OCI-LY1 (cell line): ENCODE measurements around the gene C16orf95.

Experiments
- H2AFZ ChIP-seq: fragments of 200-600 bp; sonication (generic), shearing (Covaris generic); 2 replicates; pipeline ENCODE4 v1.6.0; 2014; ENCODE audit warnings: antibody characterized with exemption, mild to moderate bottlenecking, low read length
- H3F3A ChIP-seq: fragments of 200-600 bp; sonication (generic), shearing (Covaris generic); 2 replicates; pipeline ENCODE4 v1.6.0; 2014; ENCODE audit warnings: mild to moderate bottlenecking, antibody characterized with exemption, low read length, moderate library complexity; ENCODE audit not compliant: insufficient read depth
- H3K27ac ChIP-seq: fragments of 200-600 bp; sonication (generic); 2 replicates; pipeline ENCODE4 v1.5.1; 2014; ENCODE audit warnings: low read length, mixed run types, mild to moderate bottlenecking, low read depth; ENCODE audit not compliant: poor library complexity, severe bottlenecking
- H3K27me3 ChIP-seq: fragments of 200-600 bp; sonication (generic); 2 replicates; pipeline ENCODE4 v1.6.0; 2014; ENCODE audit warnings: antibody characterized with exemption, mild to moderate bottlenecking, low read length, moderate library complexity; ENCODE audit not compliant: insufficient read depth
- H3K36me3 ChIP-seq: fragments of 200-600 bp; sonication (generic); 2 replicates; pipeline ENCODE4 v1.6.1; 2014; ENCODE audit warnings: mild to moderate bottlenecking, antibody characterized with exemption, low read length, moderate library complexity, mixed read lengths; ENCODE audit not compliant: insufficient read depth
- H3K4me1 ChIP-seq: fragments of 200-600 bp; sonication (generic); 2 replicates; pipeline ENCODE4 v1.5.1; 2014; ENCODE audit warnings: mild to moderate bottlenecking, low read length, moderate library complexity; ENCODE audit not compliant: insufficient read depth, severe bottlenecking
- H3K4me2 ChIP-seq: fragments of 200-600 bp; sonication (generic), shearing (Covaris generic); 2 replicates; pipeline ENCODE4 v1.6.1; 2014; ENCODE audit warnings: low read length
- H3K4me3 ChIP-seq: fragments of 200-600 bp; sonication (generic); 2 replicates; pipeline ENCODE4 v1.5.1; 2014; ENCODE audit warnings: low read length, low read depth, mild to moderate bottlenecking, mixed read lengths; ENCODE audit not compliant: poor library complexity, severe bottlenecking
- H3K79me2 ChIP-seq: fragments of 200-600 bp; shearing (Covaris generic); 2 replicates; pipeline ENCODE4 v1.6.1; 2016; ENCODE audit warnings: mixed run types, low read length, mixed read lengths; ENCODE audit not compliant: insufficient read depth
- H3K9ac ChIP-seq: fragments of 200-600 bp; sonication (generic), shearing (Covaris generic); 2 replicates; pipeline ENCODE4 v1.6.1; 2014; ENCODE audit warnings: mild to moderate bottlenecking, low read length, mixed read lengths
- H3K9me2 ChIP-seq: fragments of 200-600 bp; sonication (generic), shearing (Covaris generic); 2 replicates; pipeline ENCODE4 v1.6.1; 2014; ENCODE audit warnings: low read depth, mild to moderate bottlenecking, low read length, mixed read lengths
- H3K9me3 ChIP-seq: fragments of 200-600 bp; shearing (Covaris generic); 2 replicates; pipeline ENCODE4 v1.6.1; 2014; ENCODE audit warnings: low read length, mixed read lengths
- H4K20me1 ChIP-seq: fragments of 200-600 bp; sonication (generic), shearing (Covaris generic); 2 replicates; pipeline ENCODE4 v1.6.0; 2016; ENCODE audit warnings: mild to moderate bottlenecking, low read length; ENCODE audit not compliant: insufficient read depth
- EZH2 ChIP-seq: fragments of 200-600 bp; sonication (generic), shearing (Covaris generic); IDR thresholded peaks from 2 replicates; pipeline ENCODE4 v1.8.0; 2017; ENCODE audit warnings: borderline replicate concordance, mixed run types, mild to moderate bottlenecking, antibody characterized with exemption, low read length, moderate library complexity, mixed read lengths
- TF ChIP-seq, protein P1 (sequence below): fragments of 200-600 bp; sonication (generic), shearing (Covaris generic); IDR thresholded peaks from 2 replicates; pipeline ENCODE4 v1.5.1; 2017; ENCODE audit warnings: mild to moderate bottlenecking, antibody characterized with exemption, low read length, moderate library complexity, mixed read lengths

The C16orf95 gene

GRCh38 chr16:87346517-87347060, 29.4 kb upstream of the C16orf95 start:
- no peaks in the 10 kb centered on the region for H3K27me3 ChIP-seq
- no peak overlapping the region for H3K4me2 ChIP-seq
- H3K36me3 ChIP-seq = peaks cover 44% of the 10 kb centered on the region
- no peaks in the 10 kb centered on the region for H3K9me2 ChIP-seq
- no peak overlapping the region for H3K4me3 ChIP-seq
- H4K20me1 ChIP-seq = no peaks in the 10 kb centered on the region
- no peaks in the 10 kb centered on the region for H3F3A ChIP-seq
- H2AFZ ChIP-seq = no peak overlapping the region
- no peak overlapping the region for H3K9ac ChIP-seq
- no peaks in the 10 kb centered on the region for H3K4me1 ChIP-seq
- no peaks in the 10 kb centered on the region for H3K79me2 ChIP-seq
- TF ChIP-seq, protein P1, sequence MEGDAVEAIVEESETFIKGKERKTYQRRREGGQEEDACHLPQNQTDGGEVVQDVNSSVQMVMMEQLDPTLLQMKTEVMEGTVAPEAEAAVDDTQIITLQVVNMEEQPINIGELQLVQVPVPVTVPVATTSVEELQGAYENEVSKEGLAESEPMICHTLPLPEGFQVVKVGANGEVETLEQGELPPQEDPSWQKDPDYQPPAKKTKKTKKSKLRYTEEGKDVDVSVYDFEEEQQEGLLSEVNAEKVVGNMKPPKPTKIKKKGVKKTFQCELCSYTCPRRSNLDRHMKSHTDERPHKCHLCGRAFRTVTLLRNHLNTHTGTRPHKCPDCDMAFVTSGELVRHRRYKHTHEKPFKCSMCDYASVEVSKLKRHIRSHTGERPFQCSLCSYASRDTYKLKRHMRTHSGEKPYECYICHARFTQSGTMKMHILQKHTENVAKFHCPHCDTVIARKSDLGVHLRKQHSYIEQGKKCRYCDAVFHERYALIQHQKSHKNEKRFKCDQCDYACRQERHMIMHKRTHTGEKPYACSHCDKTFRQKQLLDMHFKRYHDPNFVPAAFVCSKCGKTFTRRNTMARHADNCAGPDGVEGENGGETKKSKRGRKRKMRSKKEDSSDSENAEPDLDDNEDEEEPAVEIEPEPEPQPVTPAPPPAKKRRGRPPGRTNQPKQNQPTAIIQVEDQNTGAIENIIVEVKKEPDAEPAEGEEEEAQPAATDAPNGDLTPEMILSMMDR = no peak
- no peak for TF ChIP-seq EZH2
- H3K9me3 ChIP-seq = no peaks in the 10 kb centered on the region
- no peak overlapping the region for H3K27ac ChIP-seq

DNA sequence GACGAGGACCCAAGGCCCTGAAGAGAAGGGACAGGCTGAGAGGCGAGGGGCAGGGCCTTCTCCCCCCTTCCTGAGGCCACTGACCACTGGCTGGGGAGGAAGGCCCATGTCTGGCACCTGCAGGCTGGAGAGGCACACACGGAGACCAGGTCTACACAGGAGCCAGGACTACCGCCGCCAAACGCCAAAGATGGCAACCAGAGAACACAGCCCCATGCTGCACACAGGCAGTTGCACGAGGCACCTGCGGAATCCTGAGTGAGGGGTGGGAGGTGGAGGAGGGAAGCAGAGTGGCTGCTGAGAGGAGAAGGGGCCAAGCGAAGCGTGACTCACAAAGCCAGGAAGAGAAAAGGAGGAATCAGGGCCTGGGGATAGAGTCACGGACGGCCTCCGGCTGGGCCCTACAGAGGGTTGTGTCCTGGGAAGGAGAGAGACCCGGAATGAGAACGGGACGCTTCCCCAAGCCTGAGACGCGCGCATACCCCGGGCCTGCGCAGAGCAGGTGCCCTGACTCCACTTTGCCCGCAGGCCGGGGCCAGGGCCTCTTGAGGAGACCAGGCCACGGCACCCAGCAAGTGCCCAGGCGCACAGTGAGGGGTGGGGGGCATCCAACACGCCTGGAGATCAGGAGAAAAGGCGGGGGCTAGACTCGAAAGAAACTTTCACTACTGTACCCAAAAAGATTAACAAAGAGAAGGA, 28.7 kb upstream of the C16orf95 start:
- Histone ChIP-seq H2AFZ (no peak overlapping the region), H3K4me1 (no peaks in the 10 kb centered on the region), H3K9me2 (no peaks in the 10 kb centered on the region), H3K27me3 (no peaks in the 10 kb centered on the region), H3F3A (no peaks in the 10 kb centered on the region), H3K79me2 (no peaks in the 10 kb centered on the region), H3K27ac (no peak overlapping the region), H3K36me3 (peaks cover 48% of the 10 kb centered on the region), H4K20me1 (no peaks in the 10 kb centered on the region), H3K4me2 (no peak overlapping the region), H3K9me3 (no peaks in the 10 kb centered on the region), H3K9ac (no peak overlapping the region), H3K4me3 (no peak overlapping the region)
- TF ChIP-seq, protein P1 = no peak
- TF ChIP-seq EZH2 = no peak

DNA sequence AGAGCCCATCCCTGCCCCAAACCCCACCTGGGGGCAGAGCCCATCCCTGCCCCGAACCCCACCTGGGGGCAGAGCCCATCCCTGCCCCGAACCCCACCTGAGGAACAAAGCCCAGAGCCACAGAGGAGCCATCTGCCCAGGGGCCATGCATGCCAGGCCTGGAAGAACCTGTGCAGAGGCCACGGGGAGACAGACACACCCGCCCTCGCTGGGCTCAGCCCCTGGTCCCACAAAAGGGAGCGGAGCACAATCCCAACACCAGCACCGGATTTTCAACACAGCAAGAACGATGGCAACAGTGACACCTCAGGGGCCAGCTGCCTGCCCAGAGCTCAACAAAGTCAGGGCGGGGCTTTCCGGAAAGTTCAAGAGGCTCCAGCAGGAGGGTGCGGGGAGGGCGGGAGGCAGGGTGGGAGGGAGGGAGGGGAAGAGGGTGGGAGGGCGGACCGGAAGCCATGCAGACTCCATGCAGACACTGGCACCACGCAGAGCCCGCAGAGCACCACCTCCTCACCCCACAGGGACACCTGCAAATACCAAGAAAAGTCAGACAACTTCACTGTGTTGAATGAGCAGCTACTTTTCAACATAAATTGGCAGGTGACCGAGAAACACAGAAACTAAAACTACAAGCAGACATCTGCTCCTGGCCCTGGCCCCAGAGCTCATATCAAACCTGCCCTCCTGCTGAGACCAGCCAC, 27.9 kb upstream of the C16orf95 start:
- Histone ChIP-seq H3K4me1 (no peaks in the 10 kb centered on the region), H3K4me3 (no peak overlapping the region), H3K27ac (no peak overlapping the region), H3K9me3 (no peaks in the 10 kb centered on the region), H3K79me2 (no peaks in the 10 kb centered on the region), H3F3A (no peaks in the 10 kb centered on the region), H3K9ac (no peak overlapping the region), H3K4me2 (no peak overlapping the region), H4K20me1 (no peaks in the 10 kb centered on the region), H3K36me3 (peaks cover 53% of the 10 kb centered on the region), H3K27me3 (no peaks in the 10 kb centered on the region), H3K9me2 (no peaks in the 10 kb centered on the region), H2AFZ (no peak overlapping the region)
- TF ChIP-seq, protein P1 = no peak
- TF ChIP-seq EZH2 = no peak
